ENCODE measurements around the gene OTOS.

GRCh38 chr2:240172071-240172895 is 31.8 kb upstream of the OTOS start:
- TF ChIP-seq CTCF (IDR thresholded peaks at IDR 0.05) (no peak), ZFX (IDR thresholded peaks at IDR 0.05; ENCODE audit: borderline replicate concordance) (no peak)

Data from 22Rv1 (cell line).